Endothelial cell of umbilical vein (primary cell): ENCODE results near the gene IQSEC3. TPM values are rescaled to one million over a fixed set of nuclear protein-coding genes. Genes with fewer than 3 reads are reported as not detected.

Experiments
- BruUV-seq: library from RNA; stranded (reverse); fragments of 400-500 nt; replicated peaks from 2 replicates; lab custom pipeline; 2021; lab: Mats Ljungman, UMichigan
- CTCF ChIA-PET: fragments of 300-600, 350-600 bp; sonication (Branson Sonifier 250); formaldehyde crosslinking; loops from one replicate; lab custom pipeline; 2021; ENCODE audit warnings: antibody characterized with exemption, inconsistent platforms; lab: Charles Lee
- POLR2A ChIA-PET: fragments of 300-600, 350-600 bp; sonication (Branson Sonifier 250); formaldehyde crosslinking; loops from one replicate; lab custom pipeline; 2021; ENCODE audit warnings: antibody characterized with exemption, inconsistent platforms; lab: Charles Lee
- DNase-seq: peaks from one replicate; pipeline ENCODE4 v3.0.0-alpha.2; 2011; ENCODE audit warnings: low read depth, low spot score
- FAIRE-seq: peaks from 2 replicates; lab custom pipeline; 2011; peaks lifted over from hg19 to GRCh38; lab: Jason Lieb, UNC
- H2AFZ ChIP-seq: 2 replicates; pipeline ENCODE4 v1.6.0; 2012; ENCODE audit warnings: low read depth, low read length, control low read depth, inconsistent platforms
- H3K27ac ChIP-seq: 2 replicates; pipeline ENCODE4 v1.5.1; 2011; ENCODE audit warnings: low read depth, mild to moderate bottlenecking, control low read depth, low read length, moderate library complexity; ENCODE audit not compliant: insufficient read depth
- H3K27me3 ChIP-seq, 2 experiments: 2 replicates each; pipeline versions ENCODE4 v1.6.0 to v1.6.1; 2011; ENCODE audit warnings: low read length in 2 of 2, mixed read lengths in 1 of 2; ENCODE audit not compliant: control insufficient read depth in 2 of 2, insufficient read depth in 2 of 2
- H3K36me3 ChIP-seq, 2 experiments: 2 replicates in 1 of 2; 3 replicates in 1 of 2; pipeline ENCODE4 v1.5.1; 2011; ENCODE audit warnings: low read length in 2 of 2, mild to moderate bottlenecking in 1 of 2, moderate library complexity in 1 of 2; ENCODE audit not compliant: control insufficient read depth in 2 of 2, insufficient read depth in 2 of 2; ENCODE audit errors: extremely low read depth in 1 of 2
- H3K4me1 ChIP-seq: 3 replicates; pipeline ENCODE4 v1.5.1; 2011; ENCODE audit warnings: mild to moderate bottlenecking, low read length; ENCODE audit not compliant: control insufficient read depth, insufficient read depth; ENCODE audit errors: extremely low read depth
- H3K4me2 ChIP-seq: 2 replicates; pipeline ENCODE4 v1.6.1; 2011; ENCODE audit warnings: low read length, control low read depth, mixed read lengths; ENCODE audit not compliant: insufficient read depth
- H3K4me3 ChIP-seq, 3 experiments: fragments of 200-600 bp in 1 of 3; sonication (generic), shearing (Covaris generic) in 1 of 3; replicated peaks in 1 of 3; 2 replicates each; pipeline ENCODE4 v1.5.1; 2011 to 2016; ENCODE audit warnings: control low read depth in 3 of 3, low read length in 3 of 3, mild to moderate bottlenecking in 2 of 3, inconsistent platforms in 1 of 3, low read depth in 1 of 3, moderate library complexity in 1 of 3; ENCODE audit not compliant: insufficient read depth in 1 of 3
- H3K79me2 ChIP-seq: 2 replicates; pipeline ENCODE4 v1.6.0; 2012; ENCODE audit warnings: low read length, inconsistent platforms; ENCODE audit not compliant: control insufficient read depth, insufficient read depth
- H3K9ac ChIP-seq: replicated peaks from 2 replicates; pipeline ENCODE3; 2011; ENCODE audit warnings: low read length, control low read depth; ENCODE audit not compliant: insufficient read depth; ENCODE audit errors: extremely low read depth
- H3K9me1 ChIP-seq: replicated peaks from 3 replicates; pipeline ENCODE4 v1.6.0; 2011; ENCODE audit warnings: mild to moderate bottlenecking, low read length; ENCODE audit not compliant: control insufficient read depth, insufficient read depth; ENCODE audit errors: extremely low read depth
- H3K9me3 ChIP-seq: replicated peaks from 2 replicates; pipeline ENCODE4 v1.5.1; 2012; ENCODE audit warnings: low read length, inconsistent platforms; ENCODE audit not compliant: control insufficient read depth, insufficient read depth
- H4K20me1 ChIP-seq: replicated peaks from 2 replicates; pipeline ENCODE3; 2011; ENCODE audit warnings: mild to moderate bottlenecking, low read length; ENCODE audit not compliant: control insufficient read depth, insufficient read depth; ENCODE audit errors: extremely low read depth
- EZH2 ChIP-seq: IDR thresholded peaks from 2 replicates; pipeline ENCODE4 v1.6.1; 2012; ENCODE audit warnings: borderline replicate concordance, low read depth, mild to moderate bottlenecking, moderate library complexity, low read length, inconsistent platforms; ENCODE audit not compliant: severe bottlenecking
- FOS ChIP-seq: IDR thresholded peaks from 2 replicates; pipeline ENCODE4 v1.6.1; 2011; ENCODE audit warnings: mild to moderate bottlenecking, low read length, moderate library complexity, borderline replicate concordance; ENCODE audit not compliant: insufficient read depth
- JUN ChIP-seq: IDR thresholded peaks from 2 replicates; pipeline ENCODE4 v1.6.1; 2011; ENCODE audit warnings: borderline replicate concordance, low read depth; ENCODE audit not compliant: insufficient read length, insufficient read depth
- MAX ChIP-seq: IDR thresholded peaks from 2 replicates; pipeline ENCODE4 v1.6.1; 2011; ENCODE audit not compliant: insufficient read depth, insufficient read length
- MYC ChIP-seq: IDR thresholded peaks from one replicate; pipeline ENCODE4 v1.6.1; 2011; ENCODE audit warnings: mild to moderate bottlenecking, low read depth, low read length
- POLR2A ChIP-seq: IDR thresholded peaks from 2 replicates; pipeline ENCODE4 v1.6.1; 2012; ENCODE audit warnings: low read depth, mild to moderate bottlenecking, control low read depth, low read length
- POLR2AphosphoS5 ChIP-seq: IDR thresholded peaks from 2 replicates; pipeline ENCODE4 v1.6.1; 2012; ENCODE audit warnings: low read depth, mild to moderate bottlenecking, control low read depth, low read length, moderate library complexity; ENCODE audit not compliant: insufficient read depth
- dilution Hi-C: fragments of 300-500 bp; cut with MboI; formaldehyde crosslinking; loops from one replicate; pipeline ENCODE4 v1.15.0; 2019; ENCODE audit warnings: low sequenced_read_pairs; ENCODE audit not compliant: extremely low pct_ligation_motif_present
- intact Hi-C: fragments of 100-400 bp; cut with micrococcal nuclease; formaldehyde crosslinking; loops from one replicate; pipeline ENCODE4 v1.10.0; 2022
- polyA plus RNA-seq, 4 experiments: library from polyadenylated mRNA; depleted of rRNA in 3 of 4; stranded (reverse) in 3 of 4; unstranded in 1 of 4; fragments of >200 nt; gene quantifications; 2 replicates each; pipeline versions ENCODE4 v1.2.1 to v1.2.3, GENCODE V29; 2011 to 2012; ENCODE audit warnings: missing spikeins in 1 of 4
- total RNA-seq: library from RNA; stranded (reverse); gene quantifications from 2 replicates; pipeline ENCODE4 v1.2.3, GENCODE V29; 2021

IQSEC3 gene
- total and polyA plus RNA-seq, 2 donors (not counting 3 experiments of a cell fraction or from before 2014, with no cell fraction given) = not detected

DNA sequence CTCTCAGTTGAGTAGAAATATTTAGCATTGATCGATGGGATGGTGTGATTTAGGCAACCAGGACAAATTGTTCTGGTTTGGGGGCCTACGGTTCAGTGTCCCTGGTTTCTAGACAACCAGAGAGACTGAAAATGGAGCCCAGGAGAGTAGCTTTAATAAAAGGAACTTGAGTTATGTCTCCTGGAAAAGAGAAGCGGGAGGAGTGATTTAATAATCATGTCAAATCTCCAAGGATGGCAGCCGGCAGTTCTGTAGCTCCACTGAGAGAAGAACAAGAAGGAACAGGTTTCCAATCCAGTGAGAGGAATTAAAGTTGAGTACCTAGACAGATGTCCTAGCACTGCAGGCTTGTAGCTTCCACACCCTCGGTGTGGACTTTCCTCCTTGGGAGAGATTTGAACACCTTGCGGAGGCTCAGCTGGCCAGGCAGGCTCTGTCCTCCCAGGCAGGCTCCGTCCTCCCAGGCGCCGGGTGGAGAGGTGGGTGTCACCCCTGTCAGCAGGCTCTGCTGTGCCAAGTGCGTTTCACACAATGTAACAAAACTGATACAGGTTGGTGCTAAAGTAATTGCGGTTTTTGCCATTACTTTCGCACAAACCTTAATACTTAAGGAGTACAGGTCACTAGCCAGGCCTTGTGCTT is 101.5 kb downstream of the IQSEC3 start:
- Histone ChIP-seq H3K27ac (no peak overlapping the region), H3K9me1 (no peaks in the 10 kb centered on the region), H3K4me2 (no peak overlapping the region), H3K4me1 (no peaks in the 10 kb centered on the region), H3K9ac (no peak overlapping the region), H4K20me1 (no peaks in the 10 kb centered on the region), H3K27me3 (peaks cover 0 to 7% of the 10 kb centered on the region in 2 experiments), H3K79me2 (no peaks in the 10 kb centered on the region), H3K36me3 (no peaks in the 10 kb centered on the region), H2AFZ (no peak overlapping the region), H3K9me3 (no peaks in the 10 kb centered on the region), H3K4me3 (no peak overlapping the region)
- TF ChIP-seq MYC (no peak), POLR2AphosphoS5 (no peak), FOS (no peak), POLR2A (no peak), MAX (no peak)
- BruUV-seq = no TSS peak
- ChIA-PET POLR2A (no interaction called here), CTCF (no interaction called here)
- intact Hi-C loops (no loop called here), dilution Hi-C loops (no loop called here)
- DNase-seq (no peak), FAIRE-seq (no peak)

- ChIA-PET POLR2A (no interaction called here), CTCF (no interaction called here)
- no TSS peak for BruUV-seq
- Histone ChIP-seq H3K36me3 (no peaks in the 10 kb centered on the region), H3K4me2 (no peak overlapping the region), H3K4me1 (no peaks in the 10 kb centered on the region), H3K9me1 (no peaks in the 10 kb centered on the region), H3K9me3 (no peaks in the 10 kb centered on the region), H3K4me3 (no peak overlapping the region), H2AFZ (no peak overlapping the region), H4K20me1 (no peaks in the 10 kb centered on the region), H3K27ac (no peak overlapping the region), H3K79me2 (no peaks in the 10 kb centered on the region), H3K9ac (no peak overlapping the region), H3K27me3 (peaks cover 0 to 7% of the 10 kb centered on the region in 2 experiments)
- DNase-seq = no peak
- intact Hi-C loops = no loop called here
- FAIRE-seq = no peak
- TF ChIP-seq MYC (no peak), POLR2A (no peak), POLR2AphosphoS5 (no peak), FOS (no peak), EZH2 (no peak), JUN (no peak)
- dilution Hi-C loops = no loop called here
Observed at GRCh38 chr12:168763-169525, 102.4 kb downstream of the IQSEC3 start.
